Measurements from ENCODE around the gene GABBR1.

- TF ChIP-seq CHD2 (IDR thresholded peaks at IDR 0.05; ENCODE audit: low read length, partially characterized antibody) (no peak), POLR2AphosphoS5 (IDR thresholded peaks at IDR 0.05; ENCODE audit: low read depth, low read length) (no peak), FOSL2 (IDR thresholded peaks at IDR 0.05; ENCODE audit: borderline replicate concordance, low read depth) (no peak), TAF1 (IDR thresholded peaks at IDR 0.05; ENCODE audit: borderline replicate concordance, low read depth, low read length) (no peak), SMC3 (IDR thresholded peaks at IDR 0.05; ENCODE audit: low read depth, low read length) (no peak)
- TF ChIP-seq, protein P1, sequence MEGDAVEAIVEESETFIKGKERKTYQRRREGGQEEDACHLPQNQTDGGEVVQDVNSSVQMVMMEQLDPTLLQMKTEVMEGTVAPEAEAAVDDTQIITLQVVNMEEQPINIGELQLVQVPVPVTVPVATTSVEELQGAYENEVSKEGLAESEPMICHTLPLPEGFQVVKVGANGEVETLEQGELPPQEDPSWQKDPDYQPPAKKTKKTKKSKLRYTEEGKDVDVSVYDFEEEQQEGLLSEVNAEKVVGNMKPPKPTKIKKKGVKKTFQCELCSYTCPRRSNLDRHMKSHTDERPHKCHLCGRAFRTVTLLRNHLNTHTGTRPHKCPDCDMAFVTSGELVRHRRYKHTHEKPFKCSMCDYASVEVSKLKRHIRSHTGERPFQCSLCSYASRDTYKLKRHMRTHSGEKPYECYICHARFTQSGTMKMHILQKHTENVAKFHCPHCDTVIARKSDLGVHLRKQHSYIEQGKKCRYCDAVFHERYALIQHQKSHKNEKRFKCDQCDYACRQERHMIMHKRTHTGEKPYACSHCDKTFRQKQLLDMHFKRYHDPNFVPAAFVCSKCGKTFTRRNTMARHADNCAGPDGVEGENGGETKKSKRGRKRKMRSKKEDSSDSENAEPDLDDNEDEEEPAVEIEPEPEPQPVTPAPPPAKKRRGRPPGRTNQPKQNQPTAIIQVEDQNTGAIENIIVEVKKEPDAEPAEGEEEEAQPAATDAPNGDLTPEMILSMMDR (IDR thresholded peaks at IDR 0.05) = no peak
Measured at GRCh38 chr6:29629571-29629970, 3.4 kb downstream of the GABBR1 start.
